Measurements from ENCODE around the gene HCFC1R1. TPM values are rescaled to one million over a fixed set of nuclear protein-coding genes. Genes with fewer than 3 reads are reported as not detected.

Gene HCFC1R1
- polyA plus RNA-seq, 1 of the 3 experiments (the other 2 are of a cell fraction), result 54.9 TPM

- no peaks in the 10 kb centered on the region for H3K36me3 ChIP-seq (replicated peaks in 1 of 2; ENCODE audit: control insufficient read depth in 1 of 2, insufficient read depth in 2 of 2, low read length in 1 of 2)
- H3K9me2 ChIP-seq, result no peaks in the 10 kb centered on the region
- TF ChIP-seq PBX3 (IDR thresholded peaks at IDR 0.05) (no peak), MAX (IDR thresholded peaks at IDR 0.05; ENCODE audit: low read depth) (no peak), TCF12 (IDR thresholded peaks at IDR 0.05) (no peak), IRF3 (IDR thresholded peaks at IDR 0.05; ENCODE audit: low read depth, low read length) (no peak), FOXJ3 (CRISPR knock-in tag; IDR thresholded peaks at IDR 0.05) (no peak), NFIC (IDR thresholded peaks at IDR 0.05; ENCODE audit: borderline replicate concordance) (no peak), REST (IDR thresholded peaks at IDR 0.05; ENCODE audit: low read depth, low read length) (no peak), GABPA (IDR thresholded peaks at IDR 0.05; ENCODE audit: low read depth) (no peak), FOSL2 (IDR thresholded peaks at IDR 0.05; ENCODE audit: borderline replicate concordance, low read depth) (no peak), SMC3 (IDR thresholded peaks at IDR 0.05; ENCODE audit: low read depth, low read length) (no peak), TEAD4 (IDR thresholded peaks at IDR 0.05; ENCODE audit: borderline replicate concordance, insufficient read depth) (no peak), POLR2AphosphoS5 (IDR thresholded peaks at IDR 0.05; ENCODE audit: low read depth, low read length) (no peak), USF2 (IDR thresholded peaks at IDR 0.05; ENCODE audit: borderline replicate concordance, low read depth, low read length) (no peak), RXRA (IDR thresholded peaks at IDR 0.05; ENCODE audit: borderline replicate concordance, low read depth) (no peak), ZBTB33 (IDR thresholded peaks at IDR 0.05; ENCODE audit: borderline replicate concordance, low read depth) (no peak), GATA2 (CRISPR knock-in tag; IDR thresholded peaks at IDR 0.05) (no peak)
- no peak overlapping the region for H3K4me2 ChIP-seq
- no peaks in the 10 kb centered on the region; a peak in 1 of 4 replicates for H3K4me1 ChIP-seq (ENCODE audit: control insufficient read depth in 1 of 2, insufficient read depth in 2 of 2, low read depth in 1 of 2, low read length in 1 of 2)
- H3K9ac ChIP-seq, result no peak overlapping the region
- H3K9me3 ChIP-seq, result no peaks in the 10 kb centered on the region
- 100% methylated on average over 1 of the region's 4 CpGs for WGBS (ENCODE audit: low lambda C conversion rate)
- no peaks in the 10 kb centered on the region for H3F3A ChIP-seq (replicated peaks; ENCODE audit: insufficient read depth)
- no peak overlapping the region for H3K27ac ChIP-seq (ENCODE audit: low read depth in 2 of 2, low read length in 1 of 2)
- DNase-seq, result no peak
- no peaks in the 10 kb centered on the region for H3K79me2 ChIP-seq (ENCODE audit: insufficient read depth)
- no peaks in the 10 kb centered on the region for H4K20me1 ChIP-seq (ENCODE audit: insufficient read depth)
- POLR2A ChIA-PET, result no interaction called here
- no peak overlapping the region for H2AFZ ChIP-seq (ENCODE audit: low read depth)
- H3K27me3 ChIP-seq (ENCODE audit: insufficient read depth), result no peaks in the 10 kb centered on the region; the same call in 1 of the 2 replicates
- CTCF ChIA-PET, result interaction anchor here (2.9 kb wide), 1 partner anchor 9 kb away, joined by 12 read pairs; no protein-coding TSS in a partner anchor
- no peak overlapping the region for H3K4me3 ChIP-seq (ENCODE audit: low read depth in 2 of 2, low read length in 1 of 2)
Observed at GRCh38 chr16:3068487-3068886, 44.7 kb upstream of the HCFC1R1 start.
